ENCODE measurements around the gene MCU.

- TF ChIP-seq USF2 (IDR thresholded peaks at IDR 0.05; ENCODE audit: low read depth, low read length), result no peak
- TF ChIP-seq CTCF (conservative IDR thresholded peaks at IDR 0.05; ENCODE audit: low read depth, low read length), result no peak
- no peak for TF ChIP-seq POLR2A (IDR thresholded peaks at IDR 0.05; ENCODE audit: low read depth, low read length)
- TF ChIP-seq FOS (IDR thresholded peaks at IDR 0.05; ENCODE audit: low read depth, low read length), result no peak
- no peak for TF ChIP-seq MAZ (IDR thresholded peaks at IDR 0.05; ENCODE audit: borderline replicate concordance, low read depth, low read length)
- TF ChIP-seq MAFK (IDR thresholded peaks at IDR 0.05; ENCODE audit: low read depth, low read length), result no peak
- no peak for TF ChIP-seq RAD21 (IDR thresholded peaks at IDR 0.05; ENCODE audit: low read length)
- TF ChIP-seq SMC3 (IDR thresholded peaks at IDR 0.05; ENCODE audit: low read depth, low read length), result no peak
- TF ChIP-seq MXI1 (IDR thresholded peaks at IDR 0.05; ENCODE audit: borderline replicate concordance, low read depth, low read length), result no peak
These were observed 26.0 kb upstream of the MCU start for GRCh38 chr10:72665925-72666324.

Measured in IMR-90 (cell line).